Umbilical cord (tissue), 2 donors: Measurements from ENCODE around the gene NTM. TPM values are rescaled to one million over a fixed set of nuclear protein-coding genes. Genes with fewer than 3 reads are reported as not detected.

Source experiments
- DNase-seq: peaks from one replicate; pipeline ENCODE4 v3.0.0-alpha.2; 2015; ENCODE audit warnings: low spot score
- total RNA-seq: library from RNA; depleted of rRNA; stranded (reverse); fragments of >200 nt; gene quantifications from one replicate; pipeline ENCODE4 v1.2.3, GENCODE V29; 2014; ENCODE audit warnings: low replicate concordance; ENCODE audit not compliant: insufficient read depth

Gene NTM
- total RNA-seq, 1 donor from 2014 or later: 8.9 TPM

DNA sequence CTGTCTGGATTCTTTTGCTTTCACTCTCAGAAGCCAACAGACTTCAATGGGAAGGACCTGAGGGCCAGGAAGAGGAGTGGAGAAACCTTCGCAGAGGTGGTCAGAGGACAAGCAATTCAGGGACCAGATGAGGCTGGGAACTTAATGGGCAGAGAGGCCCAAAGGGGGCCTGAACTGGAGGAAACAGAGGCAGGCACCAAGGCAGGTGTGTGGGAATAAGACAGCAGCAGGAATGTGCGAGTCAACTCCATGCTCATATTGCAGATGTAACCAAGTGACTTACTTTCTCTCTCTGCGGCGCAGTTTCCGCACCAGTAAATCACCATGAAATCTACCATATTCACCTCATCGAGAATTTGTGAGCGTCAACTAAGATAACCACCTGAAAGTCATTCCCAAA is 669.1 kb downstream of the NTM start:
- no peak for DNase-seq

GRCh38 chr11:132042296-132042695 is 671.9 kb downstream of the NTM start:
- DNase-seq: no peak

DNA sequence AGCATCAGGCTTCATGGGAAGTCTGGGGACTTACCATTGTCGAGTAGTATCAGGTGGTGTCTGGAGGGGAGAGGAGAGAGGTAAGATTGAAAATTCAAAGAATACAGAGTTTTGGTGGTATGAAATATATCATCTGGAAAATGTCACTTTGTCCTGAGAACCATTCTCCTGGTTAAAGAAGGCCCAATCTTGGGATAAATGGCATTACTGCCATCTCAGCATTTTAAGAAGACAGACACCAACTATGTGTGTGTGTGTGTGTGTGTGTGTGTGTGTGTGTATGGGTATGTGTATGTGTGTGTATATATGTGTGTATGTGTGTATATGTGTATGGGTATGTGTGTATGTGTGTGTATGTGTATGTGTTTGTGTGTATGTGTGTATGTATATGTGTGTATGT is 673.3 kb downstream of the NTM start:
- no peak for DNase-seq

DNA sequence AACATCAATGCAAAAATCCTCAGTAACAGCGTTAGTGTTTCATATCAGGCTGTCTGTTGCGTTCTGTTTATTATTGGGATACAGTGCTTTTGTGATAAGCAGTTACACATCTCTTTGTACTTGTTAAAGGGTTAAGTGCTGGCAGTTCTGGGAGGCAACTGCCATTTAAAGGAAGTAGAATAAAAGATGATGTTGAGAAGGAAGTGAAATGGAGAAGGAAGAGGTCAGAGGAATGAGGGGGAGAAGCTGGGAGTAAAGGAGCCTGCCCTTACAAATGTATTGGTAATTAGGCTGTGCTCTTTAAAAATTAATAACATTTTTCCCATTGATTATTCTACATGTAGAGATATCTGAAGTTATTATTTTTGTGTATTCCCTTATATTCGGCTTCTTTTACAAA is 674.7 kb downstream of the NTM start:
- DNase-seq: no peak

- DNase-seq: no peak
These were observed 676.0 kb downstream of the NTM start for GRCh38 chr11:132046288-132046865.

- DNase-seq: no peak
These were observed 676.8 kb downstream of the NTM start for GRCh38 chr11:132047167-132047566.

DNA sequence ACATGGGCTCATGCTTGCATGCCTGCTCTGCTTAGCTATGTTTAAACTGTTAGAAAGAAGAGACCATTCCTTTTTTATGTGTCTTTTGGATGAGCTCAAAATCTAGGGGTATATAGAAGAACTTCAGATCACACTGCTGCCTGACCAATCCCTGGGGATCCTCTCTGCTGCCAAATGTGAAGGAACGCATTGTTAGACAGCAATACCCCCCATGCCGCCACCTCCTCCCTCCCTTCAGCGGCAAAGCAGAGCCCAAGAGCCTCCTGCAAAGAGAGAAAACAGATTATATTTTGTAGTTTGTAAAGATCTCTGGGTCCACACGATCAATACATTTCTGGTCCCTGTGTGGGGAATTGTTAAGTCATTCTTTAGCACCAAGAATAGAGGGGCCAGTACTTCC is 677.6 kb downstream of the NTM start:
- DNase-seq: no peak

GRCh38 chr11:132049205-132049604 is 678.8 kb downstream of the NTM start:
- no peak for DNase-seq

- no peak for DNase-seq
These were observed 679.6 kb downstream of the NTM start for GRCh38 chr11:132050049-132050448.

DNA sequence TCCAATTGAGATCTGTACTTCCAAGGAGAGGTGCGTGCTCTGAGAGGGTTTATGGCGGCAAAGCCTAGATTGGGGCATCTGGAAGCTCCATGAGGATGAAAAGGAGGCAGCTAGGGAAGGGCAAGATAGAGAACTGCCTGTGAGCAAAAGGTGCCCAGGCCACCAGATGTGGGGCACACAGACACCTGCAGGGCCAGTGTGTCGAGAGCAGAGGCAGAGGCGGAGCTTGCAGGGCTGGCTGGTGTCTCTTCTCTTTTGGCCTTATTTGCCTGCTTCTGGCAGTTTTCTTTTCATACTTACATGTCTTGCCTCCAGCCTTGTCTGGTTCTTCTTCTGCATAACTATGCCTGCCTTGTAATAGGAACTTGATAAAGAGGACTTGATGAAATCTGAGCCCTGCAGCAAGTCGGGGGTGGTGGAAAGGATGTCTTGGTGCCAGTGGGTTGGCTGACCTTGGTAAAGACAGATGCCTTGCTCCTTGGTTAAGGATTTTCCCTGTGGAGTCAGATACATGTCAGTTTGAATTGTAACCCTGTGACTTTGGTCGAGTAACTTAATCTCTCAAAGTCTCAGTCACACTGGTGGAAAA is 680.3 kb downstream of the NTM start:
- DNase-seq: no peak

GRCh38 chr11:132051704-132052103 is 681.3 kb downstream of the NTM start:
- DNase-seq: no peak

DNA sequence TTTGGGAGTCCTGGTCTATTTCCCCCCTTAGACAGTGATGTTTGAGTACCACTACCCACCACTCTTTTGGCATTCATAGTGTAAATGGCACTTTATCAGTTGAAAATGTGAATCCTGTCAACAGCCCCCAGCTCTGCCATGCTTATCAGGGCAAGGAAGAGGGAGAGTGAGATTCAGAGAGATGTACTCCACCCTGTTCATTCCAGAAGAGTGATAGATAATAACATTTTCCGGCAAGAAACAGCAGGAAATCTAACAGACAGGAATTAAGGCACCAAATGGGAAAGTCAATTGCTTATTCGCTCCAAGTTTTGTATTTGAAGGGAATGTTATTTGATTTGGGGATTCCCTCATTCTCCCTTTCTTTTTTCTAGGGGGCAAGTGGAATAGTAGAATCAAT is 681.9 kb downstream of the NTM start:
- DNase-seq: no peak

DNA sequence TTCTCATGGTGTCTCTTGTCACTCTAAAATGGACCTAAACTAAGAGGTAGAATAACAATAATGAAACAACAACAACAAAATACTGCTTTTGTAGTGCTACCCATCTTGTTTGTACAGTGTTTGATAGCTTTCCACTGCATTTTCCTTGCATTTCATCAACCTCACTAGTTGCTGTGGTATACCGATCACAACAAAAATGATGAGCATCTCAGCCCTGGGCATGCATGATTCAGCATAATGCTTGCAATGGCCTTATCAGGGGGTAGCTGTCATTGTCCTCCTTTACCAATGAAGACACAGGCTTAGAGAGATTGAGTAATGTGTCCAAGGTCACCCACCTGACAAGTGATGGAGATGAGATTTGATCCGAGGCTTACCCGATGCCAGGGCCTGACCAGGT is 682.5 kb downstream of the NTM start:
- DNase-seq: no peak

DNA sequence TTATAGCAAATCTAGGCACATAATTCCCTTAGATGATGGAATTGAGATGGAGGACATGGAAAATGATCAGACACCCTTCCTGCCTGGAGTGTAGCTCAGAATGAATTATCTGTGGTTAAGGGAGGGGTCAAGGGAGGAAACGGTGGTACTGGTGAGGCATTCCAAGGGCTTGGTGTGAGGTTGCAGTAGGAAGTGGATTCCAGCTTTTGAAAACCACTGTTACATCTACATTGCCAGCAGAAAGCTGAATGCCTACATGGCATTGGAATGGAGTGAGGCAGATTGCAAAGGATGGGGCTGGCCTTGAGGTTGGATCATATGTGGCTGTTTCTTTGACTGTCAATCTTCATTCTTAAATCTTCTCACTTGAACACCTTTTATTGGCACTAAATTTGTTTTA is 684.4 kb downstream of the NTM start:
- no peak for DNase-seq

DNA sequence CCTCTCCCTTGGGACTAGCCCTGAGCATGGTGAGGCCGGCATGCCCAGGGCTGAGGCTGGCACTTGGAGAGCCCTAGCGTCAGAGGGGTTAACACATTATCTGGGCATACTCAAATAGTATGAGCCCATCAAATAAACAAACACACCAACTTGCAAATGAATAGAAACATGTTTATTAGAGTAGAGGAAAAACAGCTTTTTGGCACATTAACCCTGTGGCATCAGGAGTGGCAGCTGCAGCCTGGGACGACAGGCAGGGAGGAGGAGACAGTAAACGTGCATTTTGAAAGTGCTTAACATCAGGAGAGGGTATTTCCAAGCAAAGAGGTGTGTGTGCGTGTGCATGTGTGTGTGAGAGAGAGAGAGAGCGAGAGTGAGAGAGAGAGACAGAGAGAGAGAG is 684.9 kb downstream of the NTM start:
- no peak for DNase-seq

- DNase-seq: no peak
These were observed 686.3 kb downstream of the NTM start for GRCh38 chr11:132056689-132057088.

GRCh38 chr11:132057266-132057665 is 686.9 kb downstream of the NTM start:
- DNase-seq: no peak

GRCh38 chr11:132058211-132058772 is 687.9 kb downstream of the NTM start:
- DNase-seq: peak; percentile 59

DNA sequence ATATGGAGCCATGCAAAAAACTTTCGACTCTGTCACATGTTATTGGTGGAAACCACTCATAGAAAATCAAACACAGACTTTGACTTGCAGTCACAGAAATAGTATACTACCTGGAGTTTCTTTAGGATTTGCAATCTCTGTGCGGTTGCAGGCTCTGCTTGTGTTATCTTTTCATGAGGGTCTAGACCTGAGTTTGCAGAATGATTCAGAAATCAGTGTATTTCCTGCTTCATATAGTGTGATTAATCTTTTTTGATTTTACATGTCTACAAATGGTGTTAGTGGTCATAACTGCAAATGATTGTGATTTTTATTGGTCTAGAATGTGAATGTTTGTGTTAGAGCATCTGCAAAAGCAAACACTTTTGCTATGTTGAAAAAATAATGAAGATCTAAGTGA is 690.2 kb downstream of the NTM start:
- DNase-seq: no peak

GRCh38 chr11:132062031-132062430 is 691.6 kb downstream of the NTM start:
- no peak for DNase-seq

DNA sequence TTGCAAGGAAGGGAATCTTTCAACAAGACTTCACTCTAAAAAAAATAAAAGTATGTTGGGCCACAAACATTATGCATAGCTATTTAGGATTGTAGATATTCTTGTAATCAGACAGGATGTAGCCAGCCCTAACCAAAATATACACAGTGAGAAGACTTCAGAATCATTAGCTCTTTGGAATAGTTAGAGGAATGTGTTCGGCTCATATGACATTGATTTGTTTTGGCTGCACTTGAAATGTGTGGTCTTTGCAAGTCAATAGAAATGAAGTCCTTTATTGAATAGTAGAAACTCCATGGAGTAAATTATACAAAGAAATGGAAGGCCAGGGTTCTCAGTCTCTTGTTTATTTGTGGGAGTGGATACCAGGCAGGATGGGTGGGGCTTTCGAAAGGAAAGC is 692.1 kb downstream of the NTM start:
- no peak for DNase-seq

- peak; percentile 57 for DNase-seq
These were observed 694.7 kb downstream of the NTM start for GRCh38 chr11:132064987-132065620.

DNA sequence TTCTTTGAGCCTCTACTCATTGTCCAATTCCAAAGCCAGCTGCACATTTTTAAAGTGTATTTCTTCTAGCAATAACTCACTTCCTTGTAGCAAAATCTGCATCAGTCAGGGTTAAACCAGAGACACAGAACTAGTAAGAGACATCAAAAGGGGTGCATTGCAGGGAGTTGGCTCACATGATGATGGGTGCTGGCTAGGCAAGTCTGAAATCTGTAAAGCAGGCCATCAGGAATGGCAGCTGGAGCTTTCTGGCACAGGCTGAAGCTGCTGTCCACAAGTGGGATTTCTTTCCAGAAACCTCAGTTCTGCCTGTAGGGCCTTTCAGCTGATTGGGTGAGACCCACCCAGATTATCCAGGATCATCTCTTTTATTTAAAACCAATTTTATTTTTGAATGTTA is 698.1 kb downstream of the NTM start:
- DNase-seq: no peak
